ENCODE measurements around the gene PPCDC. TPM values are rescaled to one million over a fixed set of nuclear protein-coding genes. Genes with fewer than 3 reads are reported as not detected.

Gene PPCDC
- total RNA-seq, 4 donors from 2014 or later = 8.4 to 63.5 (median 20.5) TPM

DNA sequence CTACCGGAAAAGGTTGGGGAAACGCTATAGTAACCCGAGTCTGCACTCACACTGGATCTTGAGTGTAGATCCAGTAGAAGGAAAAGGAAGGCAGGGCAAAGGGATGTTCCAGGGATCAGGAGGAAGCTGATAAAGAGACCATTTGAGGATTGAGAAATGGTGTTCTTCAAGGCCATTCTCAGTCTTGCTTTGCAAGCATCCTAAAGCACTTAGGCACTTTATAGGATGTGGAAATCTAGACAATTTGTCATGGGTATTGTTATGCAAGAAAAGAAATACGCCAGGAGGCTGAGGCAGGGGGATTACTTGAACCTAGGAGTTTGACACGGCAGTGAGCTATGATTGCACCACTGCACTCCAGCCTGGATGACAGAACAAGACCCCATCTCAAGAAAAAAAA is 41.2 kb upstream of the PPCDC start:
- Histone ChIP-seq H3K4me3 (no peak overlapping the region), H3K27ac (no peak overlapping the region), H3K36me3 (no peaks in the 10 kb centered on the region), H3K27me3 (no peaks in the 10 kb centered on the region), H3K9me3 (no peaks in the 10 kb centered on the region), H3K4me1 (no peaks in the 10 kb centered on the region)
- TF ChIP-seq, protein P1, sequence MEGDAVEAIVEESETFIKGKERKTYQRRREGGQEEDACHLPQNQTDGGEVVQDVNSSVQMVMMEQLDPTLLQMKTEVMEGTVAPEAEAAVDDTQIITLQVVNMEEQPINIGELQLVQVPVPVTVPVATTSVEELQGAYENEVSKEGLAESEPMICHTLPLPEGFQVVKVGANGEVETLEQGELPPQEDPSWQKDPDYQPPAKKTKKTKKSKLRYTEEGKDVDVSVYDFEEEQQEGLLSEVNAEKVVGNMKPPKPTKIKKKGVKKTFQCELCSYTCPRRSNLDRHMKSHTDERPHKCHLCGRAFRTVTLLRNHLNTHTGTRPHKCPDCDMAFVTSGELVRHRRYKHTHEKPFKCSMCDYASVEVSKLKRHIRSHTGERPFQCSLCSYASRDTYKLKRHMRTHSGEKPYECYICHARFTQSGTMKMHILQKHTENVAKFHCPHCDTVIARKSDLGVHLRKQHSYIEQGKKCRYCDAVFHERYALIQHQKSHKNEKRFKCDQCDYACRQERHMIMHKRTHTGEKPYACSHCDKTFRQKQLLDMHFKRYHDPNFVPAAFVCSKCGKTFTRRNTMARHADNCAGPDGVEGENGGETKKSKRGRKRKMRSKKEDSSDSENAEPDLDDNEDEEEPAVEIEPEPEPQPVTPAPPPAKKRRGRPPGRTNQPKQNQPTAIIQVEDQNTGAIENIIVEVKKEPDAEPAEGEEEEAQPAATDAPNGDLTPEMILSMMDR (IDR thresholded peaks at IDR 0.05) = no peak
- TF ChIP-seq POLR2A (IDR thresholded peaks at IDR 0.05) = no peak
- no peak for DNase-seq

DNA sequence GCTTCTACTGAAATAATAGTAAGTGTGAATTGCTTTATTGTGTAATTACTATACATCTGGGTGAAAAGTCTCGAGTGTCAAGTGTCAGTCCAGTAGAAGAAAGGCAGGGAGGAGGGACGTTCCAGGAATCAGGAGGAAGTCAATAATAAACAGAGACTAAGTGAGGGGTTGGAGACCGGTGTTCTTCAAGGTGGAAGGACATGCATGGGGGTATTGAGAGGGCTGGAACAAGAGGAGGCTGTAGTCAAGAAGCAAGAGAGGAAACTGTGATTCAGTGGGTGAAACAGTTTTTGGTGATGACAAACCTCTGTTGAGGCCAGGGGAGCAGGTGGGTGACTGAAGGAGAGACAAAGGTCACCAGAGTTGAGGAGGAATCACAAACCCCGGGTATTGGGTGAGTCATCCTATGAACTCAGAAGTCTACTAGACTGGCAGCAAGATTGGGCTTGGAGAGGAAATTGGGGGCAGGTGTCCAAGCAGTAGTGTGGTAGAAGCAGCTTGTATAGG is 39.6 kb upstream of the PPCDC start:
- H3K27me3 ChIP-seq = no peaks in the 10 kb centered on the region
- no peak overlapping the region for H3K4me3 ChIP-seq
- DNase-seq = no peak
- H3K4me1 ChIP-seq = no peaks in the 10 kb centered on the region
- no peak for TF ChIP-seq POLR2A (IDR thresholded peaks at IDR 0.05)
- TF ChIP-seq, protein P1 (IDR thresholded peaks at IDR 0.05) = no peak
- no peaks in the 10 kb centered on the region for H3K9me3 ChIP-seq
- no peak overlapping the region for H3K27ac ChIP-seq
- no peaks in the 10 kb centered on the region for H3K36me3 ChIP-seq

DNA sequence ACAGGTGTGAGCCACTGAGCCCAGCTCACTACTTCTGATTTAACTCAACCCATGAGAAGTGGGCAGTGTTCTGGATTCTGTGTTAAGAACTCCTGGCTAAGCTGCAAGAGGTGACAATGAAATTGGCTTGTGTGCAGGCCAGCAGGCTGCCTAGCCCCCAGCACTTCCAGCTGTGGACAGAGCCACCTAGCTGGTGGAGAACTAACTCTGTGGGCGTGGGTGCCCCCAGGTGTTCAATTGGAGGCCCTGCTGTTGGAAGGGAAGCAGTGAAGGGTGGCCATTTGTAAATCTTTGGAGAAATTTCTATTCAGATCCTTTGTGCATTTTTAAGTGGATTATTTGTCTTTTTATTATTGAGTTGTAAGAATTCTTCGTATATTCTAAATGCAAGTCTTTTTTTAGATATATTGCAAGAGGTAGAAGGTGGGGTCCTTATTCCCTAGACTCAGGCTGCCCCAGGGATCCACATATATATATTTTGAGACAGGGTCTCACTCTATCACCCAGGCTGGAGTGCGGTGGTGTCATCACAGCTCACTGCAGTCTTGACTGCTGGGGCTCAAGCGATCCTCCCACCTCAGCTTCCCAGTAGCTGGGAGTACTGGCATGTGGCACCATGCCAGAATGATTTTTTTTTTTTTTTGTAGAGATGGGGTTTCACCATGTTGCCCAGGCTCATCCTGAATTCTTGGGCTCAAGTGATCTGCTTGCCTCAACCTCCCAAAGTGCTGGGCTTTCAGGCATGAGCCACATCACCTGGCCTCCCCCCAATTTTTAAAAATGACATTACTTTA is 35.2 kb upstream of the PPCDC start:
- Histone ChIP-seq H3K27me3 (no peaks in the 10 kb centered on the region), H3K4me1 (no peaks in the 10 kb centered on the region), H3K9me3 (no peaks in the 10 kb centered on the region)

DNA sequence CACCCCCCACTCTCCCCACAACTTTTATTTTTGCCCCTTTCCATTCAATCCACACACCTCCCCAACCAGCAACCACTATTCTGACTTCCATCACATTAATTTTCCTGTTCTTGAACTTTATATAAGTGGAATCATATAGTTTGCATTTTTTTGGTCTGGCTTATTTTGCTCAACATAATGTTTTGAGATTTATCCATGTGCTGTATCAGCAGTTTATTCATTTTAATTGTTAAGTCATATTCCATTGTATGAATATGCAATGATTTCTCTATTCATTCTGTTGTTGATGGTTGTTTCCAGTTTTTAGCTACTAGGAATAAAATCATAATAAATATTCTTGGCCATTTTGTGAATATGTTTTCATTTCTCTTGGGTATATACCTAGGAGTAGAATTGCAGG is 33.9 kb upstream of the PPCDC start:
- Histone ChIP-seq H3K36me3 (no peaks in the 10 kb centered on the region), H3K27ac (no peak overlapping the region), H3K27me3 (no peaks in the 10 kb centered on the region), H3K9me3 (no peaks in the 10 kb centered on the region), H3K4me3 (no peak overlapping the region), H3K4me1 (no peaks in the 10 kb centered on the region)
- TF ChIP-seq POLR2A (IDR thresholded peaks at IDR 0.05) = no peak
- TF ChIP-seq, protein P1 (IDR thresholded peaks at IDR 0.05) = no peak
- DNase-seq = no peak

More for the DNA sequence above, 35.2 kb upstream of the PPCDC start:
- Histone ChIP-seq H3K36me3 (no peaks in the 10 kb centered on the region), H3K4me3 (no peak overlapping the region), H3K27ac (no peak overlapping the region)
- TF ChIP-seq POLR2A (IDR thresholded peaks at IDR 0.05) = no peak
- TF ChIP-seq, protein P1 (IDR thresholded peaks at IDR 0.05) = peak in 3 of 6 experiments; percentile 49 to 58 (median 49)
- peak in 2 of 3 donors; percentile 61 to 69 for DNase-seq

DNA sequence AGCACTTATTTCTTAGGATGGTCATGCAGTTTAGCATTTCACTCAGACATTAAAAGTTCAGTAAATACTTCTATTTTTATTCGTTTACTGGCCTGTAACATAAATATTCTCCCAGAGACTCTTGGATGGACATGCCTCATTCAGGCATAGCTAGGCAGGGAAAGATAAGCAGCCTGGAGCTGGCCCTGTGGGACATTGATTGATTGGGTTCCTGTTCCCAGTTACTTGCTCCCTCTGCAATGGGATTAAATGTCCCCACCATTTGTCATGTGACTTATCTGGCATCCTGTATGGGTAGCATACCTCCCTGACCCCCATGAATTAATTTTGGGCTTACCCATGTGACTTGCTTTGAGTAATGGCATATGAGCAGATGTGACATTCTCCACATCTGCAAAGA is 30.8 kb upstream of the PPCDC start:
- Histone ChIP-seq H3K27ac (no peak overlapping the region), H3K9me3 (no peaks in the 10 kb centered on the region), H3K4me1 (peaks cover 2 to 11% (median 7%) of the 10 kb centered on the region in 4 donors), H3K27me3 (no peaks in the 10 kb centered on the region), H3K36me3 (no peaks in the 10 kb centered on the region), H3K4me3 (no peak overlapping the region)
- no peak for DNase-seq
- TF ChIP-seq, protein P1 (IDR thresholded peaks at IDR 0.05) = no peak
- no peak for TF ChIP-seq POLR2A (IDR thresholded peaks at IDR 0.05)
